Kidney (tissue), 22 donors: ENCODE results near the gene RALBP1. TPM values are rescaled to one million over a fixed set of nuclear protein-coding genes. Genes with fewer than 3 reads are reported as not detected.
A peak's percentile ranks its signal among the peaks of the same experiment; 100 is the strongest.

Experiments
- DNase-seq, 5 donors: peaks; one replicate each; pipeline ENCODE4 v3.0.0-alpha.2; 2013 to 2020
- FAIRE-seq: peaks from 2 replicates; lab custom pipeline; 2012; peaks lifted over from hg19 to GRCh38; lab: Jason Lieb, UNC
- H3K27ac ChIP-seq, 2 donors: one replicate each; pipeline ENCODE4 v1.7.0; 2013; ENCODE audit warnings: low read depth in 2 of 2, low read length in 2 of 2, inconsistent platforms in 1 of 2
- H3K27me3 ChIP-seq: one replicate; pipeline ENCODE4 v1.7.1; 2013; ENCODE audit warnings: low read length, inconsistent platforms; ENCODE audit not compliant: control insufficient read depth, insufficient read depth
- H3K36me3 ChIP-seq, 3 donors: one replicate each; pipeline versions ENCODE4 v1.7.0 to v1.7.1; 2013; ENCODE audit warnings: low read length in 3 of 3, control low read depth in 1 of 3, inconsistent platforms in 1 of 3; ENCODE audit not compliant: insufficient read depth in 3 of 3, control insufficient read depth in 2 of 3
- H3K4me1 ChIP-seq, 3 donors: one replicate each; pipeline versions ENCODE4 v1.7.0 to v1.7.1; 2013; ENCODE audit warnings: low read length in 3 of 3, inconsistent platforms in 1 of 3, low read depth in 1 of 3; ENCODE audit not compliant: control insufficient read depth in 2 of 3, insufficient read depth in 2 of 3
- H3K4me3 ChIP-seq, 3 donors: one replicate each; pipeline versions ENCODE4 v1.7.0 to v1.8.1; 2013; ENCODE audit warnings: low read length in 3 of 3, control low read depth in 1 of 3, inconsistent platforms in 1 of 3
- H3K9ac ChIP-seq, 3 donors: one replicate each; pipeline versions ENCODE4 v1.7.0 to v1.7.1; 2013; ENCODE audit warnings: low read length in 3 of 3, control low read depth in 1 of 3, inconsistent platforms in 1 of 3
- H3K9me3 ChIP-seq, 3 donors: one replicate each; pipeline versions ENCODE4 v1.7.0 to v1.7.1; 2013; ENCODE audit warnings: low read length in 3 of 3, control low read depth in 1 of 3, inconsistent platforms in 1 of 3; ENCODE audit not compliant: control insufficient read depth in 2 of 3, insufficient read depth in 1 of 3
- intact Hi-C: fragments of 100-400 bp; cut with DNase I; formaldehyde crosslinking; loops from one replicate; pipeline ENCODE4 v1.11.1; 2022
- long read RNA-seq, 10 donors: library from polyadenylated mRNA in 1 of 10; unstranded in 1 of 10; transcript quantifications; one replicate each; pipeline ENCODE4 v2.0.0 and lab custom pipeline, GENCODE V29; 2021 to 2026
- polyA plus RNA-seq: library from polyadenylated mRNA; stranded (reverse); fragments of 350-450 nt; fragmentation: Illumina TruSeq; extraction: RNeasy Lipid Tissue Mini Kit (QIAGEN cat#74804); gene quantifications from one replicate; pipeline ENCODE4 v1.2.3, GENCODE V29; 2014; ENCODE audit warnings: low read depth, low replicate concordance; ENCODE audit not compliant: insufficient read depth
- total RNA-seq: library from RNA; stranded (reverse); fragmentation: NEBNext Ultra II Directional; extraction: Animal tissue kit (Norgen Biotek cat#: 25700); gene quantifications from one replicate; pipeline ENCODE4 v1.2.1, GENCODE V29; 2021
- TF ChIP-seq, protein P1 (sequence below): IDR thresholded peaks from 3 replicates; pipeline ENCODE4 v1.5.1; 2012; ENCODE audit warnings: mild to moderate bottlenecking, moderate library complexity, borderline replicate concordance; ENCODE audit not compliant: insufficient read depth; ENCODE audit errors: extremely low read depth
- donor health status: control.
- donor health status: control.
- donor health status: control.
- donor health status: control.
- donor health status: control.
- donor health status: DM: yes; HTN: yes; CAD: no.
- donor health status: Normal renal cell carcinoma (clear cell type).

The RALBP1 gene
- total RNA-seq (64.3 TPM), polyA plus RNA-seq (59.5 TPM)
- long read RNA-seq, donor 1, full-length matches to known transcripts: 18 of 23 reads
- long read RNA-seq, donor 1, partial matches to known transcripts: 5 of 23 reads
- long read RNA-seq, donor 1, other reads (novel, unspliced or antisense): 0 of 23 reads
- long read RNA-seq, donor 2, full-length matches to known transcripts: 20 of 20 reads
- long read RNA-seq, donor 2, partial matches to known transcripts: 0 of 20 reads
- long read RNA-seq, donor 2, other reads (novel, unspliced or antisense): 0 of 20 reads
- long read RNA-seq, donor 3, full-length matches to known transcripts: 40 of 67 reads
- long read RNA-seq, donor 3, partial matches to known transcripts: 27 of 67 reads
- long read RNA-seq, donor 3, other reads (novel, unspliced or antisense): 0 of 67 reads
- long read RNA-seq, donor 4, full-length matches to known transcripts: 17 of 24 reads
- long read RNA-seq, donor 4, partial matches to known transcripts: 7 of 24 reads
- long read RNA-seq, donor 4, other reads (novel, unspliced or antisense): 0 of 24 reads
- long read RNA-seq, donor 5, full-length matches to known transcripts: 5 of 5 reads
- long read RNA-seq, donor 5, partial matches to known transcripts: 0 of 5 reads
- long read RNA-seq, donor 5, other reads (novel, unspliced or antisense): 0 of 5 reads
- long read RNA-seq, donor 6, full-length matches to known transcripts: 9 of 9 reads
- long read RNA-seq, donor 6, partial matches to known transcripts: 0 of 9 reads
- long read RNA-seq, donor 6, other reads (novel, unspliced or antisense): 0 of 9 reads
- long read RNA-seq, donor 7, full-length matches to known transcripts: 55 of 88 reads
- long read RNA-seq, donor 7, partial matches to known transcripts: 30 of 88 reads
- long read RNA-seq, donor 7, other reads (novel, unspliced or antisense): 3 of 88 reads
- long read RNA-seq, donor 8, full-length matches to known transcripts: 28 of 35 reads
- long read RNA-seq, donor 8, partial matches to known transcripts: 7 of 35 reads
- long read RNA-seq, donor 8, other reads (novel, unspliced or antisense): 0 of 35 reads
- long read RNA-seq, donor 9, full-length matches to known transcripts: 14 of 14 reads
- long read RNA-seq, donor 9, partial matches to known transcripts: 0 of 14 reads
- long read RNA-seq, donor 9, other reads (novel, unspliced or antisense): 0 of 14 reads
- long read RNA-seq, donor 10, transcript RALBP1-206 (3 exons, 3,676 nt): major isoform, 17 of 37 reads
- long read RNA-seq, donor 10, partial matches to known transcripts: 19 of 37 reads
- long read RNA-seq, donor 10, other reads (novel, unspliced or antisense): 0 of 37 reads

DNA sequence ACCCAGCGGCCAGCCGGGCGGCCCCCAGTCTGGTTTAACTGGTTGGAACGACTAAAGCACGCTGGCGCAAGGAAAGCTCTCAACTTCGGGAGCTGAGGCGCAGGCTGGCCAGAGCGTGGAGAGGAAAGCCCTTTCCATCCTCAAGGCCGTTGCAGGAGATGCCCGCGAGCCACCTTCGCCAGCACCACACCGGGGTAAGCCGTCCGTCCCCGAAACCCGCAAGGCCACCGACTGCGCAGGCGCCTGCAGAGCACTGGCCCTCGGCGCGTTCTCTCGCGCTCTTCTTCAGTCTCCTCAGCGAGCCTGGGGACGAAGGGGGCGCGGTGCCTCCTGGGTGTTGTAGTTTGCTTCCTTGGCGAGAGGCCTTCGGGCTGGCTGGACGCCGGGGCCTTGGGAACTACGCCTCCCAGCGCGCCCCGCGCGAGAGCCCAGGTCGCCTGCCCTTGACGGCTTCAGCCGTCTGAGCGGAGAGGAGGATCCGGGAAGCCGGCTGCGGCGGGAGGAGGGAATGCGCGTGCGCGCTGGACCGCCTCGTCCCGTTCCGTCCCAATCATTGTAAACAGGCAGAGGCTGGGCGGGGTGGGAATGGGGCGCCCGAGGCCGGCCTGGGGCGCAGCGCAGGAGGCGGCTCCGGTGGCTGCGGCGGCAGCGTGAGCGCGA, at the start of gene RALBP1:
RALBP1 (plus strand) TSS at position 531 of the 660 bp plus-strand sequence. CDS start 37,533 bp downstream, outside the sequence.
- no peaks in the 10 kb centered on the region for H3K27me3 ChIP-seq
- peak within 1 kb of the TSS; percentile 94 to 98 for H3K27ac ChIP-seq
- no peaks in the 10 kb centered on the region for H3K9me3 ChIP-seq
- H3K4me1 ChIP-seq: peaks cover 3 to 8% (median 4%) of the 10 kb centered on the region in 3 donors
- TF ChIP-seq, protein P1, sequence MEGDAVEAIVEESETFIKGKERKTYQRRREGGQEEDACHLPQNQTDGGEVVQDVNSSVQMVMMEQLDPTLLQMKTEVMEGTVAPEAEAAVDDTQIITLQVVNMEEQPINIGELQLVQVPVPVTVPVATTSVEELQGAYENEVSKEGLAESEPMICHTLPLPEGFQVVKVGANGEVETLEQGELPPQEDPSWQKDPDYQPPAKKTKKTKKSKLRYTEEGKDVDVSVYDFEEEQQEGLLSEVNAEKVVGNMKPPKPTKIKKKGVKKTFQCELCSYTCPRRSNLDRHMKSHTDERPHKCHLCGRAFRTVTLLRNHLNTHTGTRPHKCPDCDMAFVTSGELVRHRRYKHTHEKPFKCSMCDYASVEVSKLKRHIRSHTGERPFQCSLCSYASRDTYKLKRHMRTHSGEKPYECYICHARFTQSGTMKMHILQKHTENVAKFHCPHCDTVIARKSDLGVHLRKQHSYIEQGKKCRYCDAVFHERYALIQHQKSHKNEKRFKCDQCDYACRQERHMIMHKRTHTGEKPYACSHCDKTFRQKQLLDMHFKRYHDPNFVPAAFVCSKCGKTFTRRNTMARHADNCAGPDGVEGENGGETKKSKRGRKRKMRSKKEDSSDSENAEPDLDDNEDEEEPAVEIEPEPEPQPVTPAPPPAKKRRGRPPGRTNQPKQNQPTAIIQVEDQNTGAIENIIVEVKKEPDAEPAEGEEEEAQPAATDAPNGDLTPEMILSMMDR: peak; percentile 7
- H3K4me3 ChIP-seq: peak within 1 kb of the TSS; percentile 94 to 96 (median 95)
- DNase-seq (peak; percentile 100), FAIRE-seq (peak; percentile 90)
- intact Hi-C loops: no loop called here
- H3K9ac ChIP-seq: peak within 1 kb of the TSS; percentile 87 to 96 (median 93)
- peaks cover 0 to 5% (median 0%) of the 10 kb centered on the region in 3 donors for H3K36me3 ChIP-seq

DNA sequence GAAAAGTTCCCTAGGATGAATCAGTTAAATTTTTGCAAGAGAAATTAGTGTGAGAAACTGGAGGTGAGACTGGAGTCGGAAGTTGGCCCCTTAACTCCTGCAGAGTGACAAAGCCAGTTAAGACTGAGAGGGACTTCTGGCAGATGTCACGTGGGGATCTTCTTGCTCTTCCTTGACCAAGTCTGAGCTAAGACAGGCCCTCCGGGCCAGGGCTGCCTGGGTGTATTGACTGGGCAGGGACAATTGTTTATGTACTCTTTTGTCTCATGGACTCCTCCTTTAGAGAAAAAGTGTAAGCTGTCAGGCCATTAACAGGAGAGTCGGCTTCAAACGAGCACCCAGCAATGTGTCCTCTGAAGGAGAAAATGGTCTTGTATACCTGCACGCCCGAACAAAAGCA, 48.6 kb upstream of the RALBP1 start:
- Histone ChIP-seq H3K9ac (no peak overlapping the region), H3K4me3 (no peak overlapping the region), H3K9me3 (no peaks in the 10 kb centered on the region), H3K36me3 (no peaks in the 10 kb centered on the region), H3K4me1 (no peaks in the 10 kb centered on the region), H3K27me3 (no peaks in the 10 kb centered on the region), H3K27ac (no peak overlapping the region)
- FAIRE-seq: no peak
- DNase-seq: no peak
- intact Hi-C loops: no loop called here
- TF ChIP-seq, protein P1: no peak

DNA sequence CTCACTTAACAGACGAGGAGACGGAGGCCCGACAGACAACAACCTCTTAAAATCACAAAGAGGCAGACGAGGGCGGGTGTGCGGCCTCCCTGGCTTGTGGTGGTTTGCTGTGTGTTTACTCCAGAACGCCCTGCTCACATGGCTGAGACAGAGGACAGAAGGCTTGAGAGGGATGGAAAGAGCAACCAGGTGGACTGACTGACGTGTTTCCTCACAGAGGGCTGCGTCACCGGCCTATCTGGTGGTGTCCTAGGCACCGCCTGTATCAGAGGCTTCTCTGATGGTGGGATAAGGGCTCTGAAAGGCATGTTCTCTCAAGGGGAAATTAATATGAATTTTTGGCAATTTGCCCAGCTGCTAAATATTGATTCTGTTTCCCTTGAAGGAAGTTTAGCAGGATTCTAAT, 47.0 kb upstream of the RALBP1 start:
- no peaks in the 10 kb centered on the region for H3K9me3 ChIP-seq
- intact Hi-C loops: no loop called here
- H3K4me3 ChIP-seq: no peak overlapping the region
- no peak overlapping the region for H3K9ac ChIP-seq
- DNase-seq (peak in 1 of 5 donors; percentile 33), FAIRE-seq (no peak)
- H3K36me3 ChIP-seq: no peaks in the 10 kb centered on the region
- no peaks in the 10 kb centered on the region for H3K27me3 ChIP-seq
- TF ChIP-seq, protein P1: no peak
- H3K4me1 ChIP-seq: no peaks in the 10 kb centered on the region
- H3K27ac ChIP-seq: no peak overlapping the region
